Neuron (in vitro differentiated cells): ENCODE data around the gene PACS1.

Experiments used
- H2AFZ ChIP-seq: one replicate; pipeline ENCODE4 v1.6.1; 2013; ENCODE audit warnings: low read depth, mild to moderate bottlenecking, inconsistent platforms, low read length, moderate library complexity
- H3K27me3 ChIP-seq: one replicate; pipeline ENCODE4 v1.6.1; 2013; ENCODE audit warnings: low read length; ENCODE audit not compliant: insufficient read depth
- H3K36me3 ChIP-seq: one replicate; pipeline ENCODE4 v1.6.1; 2013; ENCODE audit warnings: low read length; ENCODE audit not compliant: insufficient read depth
- H3K4me1 ChIP-seq: one replicate; pipeline ENCODE4 v1.6.1; 2013; ENCODE audit warnings: low read length; ENCODE audit not compliant: insufficient read depth
- H3K4me3 ChIP-seq: 2 replicates; pipeline ENCODE4 v1.5.1; 2013; ENCODE audit warnings: mild to moderate bottlenecking, low read length, moderate library complexity
- H3K9me3 ChIP-seq: one replicate; pipeline ENCODE4 v1.6.1; 2013; ENCODE audit warnings: low read length

The PACS1 gene

GRCh38 chr11:66265531-66266377, 195.7 kb downstream of the PACS1 start:
- Histone ChIP-seq H3K36me3 (peaks cover 42% of the 10 kb centered on the region), H3K9me3 (no peaks in the 10 kb centered on the region), H3K4me1 (peaks cover 17% of the 10 kb centered on the region), H3K27me3 (no peaks in the 10 kb centered on the region), H2AFZ (no peak overlapping the region), H3K4me3 (no peak overlapping the region)

- H3K4me3 ChIP-seq, result no peak overlapping the region
- no peaks in the 10 kb centered on the region for H3K27me3 ChIP-seq
- H3K4me1 ChIP-seq, result peaks cover 17% of the 10 kb centered on the region
- H3K9me3 ChIP-seq, result no peaks in the 10 kb centered on the region
- peaks cover 36% of the 10 kb centered on the region for H3K36me3 ChIP-seq
- no peak overlapping the region for H2AFZ ChIP-seq
These were observed 196.4 kb downstream of the PACS1 start for GRCh38 chr11:66266378-66267038.

- peaks cover 36% of the 10 kb centered on the region for H3K36me3 ChIP-seq
- H3K4me3 ChIP-seq, result peak overlapping the region; percentile 45
- no peaks in the 10 kb centered on the region for H3K9me3 ChIP-seq
- peaks cover 17% of the 10 kb centered on the region for H3K4me1 ChIP-seq
- no peaks in the 10 kb centered on the region for H3K27me3 ChIP-seq
- no peak overlapping the region for H2AFZ ChIP-seq
These were observed 196.9 kb downstream of the PACS1 start for GRCh38 chr11:66267039-66267378.

- Histone ChIP-seq H3K27me3 (no peaks in the 10 kb centered on the region), H2AFZ (no peak overlapping the region), H3K4me1 (peaks cover 17% of the 10 kb centered on the region), H3K4me3 (peak overlapping the region; percentile 99), H3K36me3 (peaks cover 36% of the 10 kb centered on the region), H3K9me3 (no peaks in the 10 kb centered on the region)
These were observed 197.5 kb downstream of the PACS1 start for GRCh38 chr11:66267379-66268243.

GRCh38 chr11:66268244-66268951, 198.3 kb downstream of the PACS1 start, which contains the start of gene RAB1B:
Gene RAB1B, plus strand, starts transcription at chr11:66268639. Its CDS starts 41 bp downstream, at chr11:66268680.
- H3K36me3 ChIP-seq, result peaks cover 36% of the 10 kb centered on the region
- H2AFZ ChIP-seq, result peak within 1 kb of the TSS; percentile 27
- H3K4me1 ChIP-seq, result peaks cover 17% of the 10 kb centered on the region
- H3K9me3 ChIP-seq, result no peaks in the 10 kb centered on the region
- H3K27me3 ChIP-seq, result no peaks in the 10 kb centered on the region
- peak within 1 kb of the TSS; percentile 99 for H3K4me3 ChIP-seq

- H3K36me3 ChIP-seq, result peaks cover 37% of the 10 kb centered on the region
- H3K27me3 ChIP-seq, result no peaks in the 10 kb centered on the region
- H2AFZ ChIP-seq, result peak overlapping the region; percentile 27
- no peaks in the 10 kb centered on the region for H3K9me3 ChIP-seq
- peaks cover 17% of the 10 kb centered on the region for H3K4me1 ChIP-seq
- peak overlapping the region; percentile 99 for H3K4me3 ChIP-seq
These were observed 199.2 kb downstream of the PACS1 start for GRCh38 chr11:66268952-66269905.

GRCh38 chr11:66271816-66272215, 201.7 kb downstream of the PACS1 start:
- Histone ChIP-seq H2AFZ (no peak overlapping the region), H3K4me1 (peaks cover 14% of the 10 kb centered on the region), H3K36me3 (peaks cover 41% of the 10 kb centered on the region), H3K9me3 (no peaks in the 10 kb centered on the region), H3K4me3 (no peak overlapping the region), H3K27me3 (no peaks in the 10 kb centered on the region)

- Histone ChIP-seq H3K4me1 (peaks cover 12% of the 10 kb centered on the region), H3K27me3 (no peaks in the 10 kb centered on the region), H3K9me3 (no peaks in the 10 kb centered on the region), H3K4me3 (no peak overlapping the region), H3K36me3 (peaks cover 41% of the 10 kb centered on the region), H2AFZ (no peak overlapping the region)
These were observed 202.5 kb downstream of the PACS1 start for GRCh38 chr11:66272596-66272995.

GRCh38 chr11:66274219-66274618, 204.1 kb downstream of the PACS1 start:
- Histone ChIP-seq H3K9me3 (no peaks in the 10 kb centered on the region), H3K27me3 (no peaks in the 10 kb centered on the region), H3K4me3 (no peak overlapping the region), H3K4me1 (peaks cover 18% of the 10 kb centered on the region), H2AFZ (no peak overlapping the region), H3K36me3 (peaks cover 41% of the 10 kb centered on the region)

GRCh38 chr11:66275396-66275795, 205.3 kb downstream of the PACS1 start:
- H3K36me3 ChIP-seq, result peaks cover 41% of the 10 kb centered on the region
- no peak overlapping the region for H3K4me3 ChIP-seq
- H3K4me1 ChIP-seq, result peaks cover 22% of the 10 kb centered on the region
- H3K9me3 ChIP-seq, result no peaks in the 10 kb centered on the region
- H3K27me3 ChIP-seq, result no peaks in the 10 kb centered on the region
- no peak overlapping the region for H2AFZ ChIP-seq

- no peak overlapping the region for H3K4me3 ChIP-seq
- no peaks in the 10 kb centered on the region for H3K9me3 ChIP-seq
- no peaks in the 10 kb centered on the region for H3K27me3 ChIP-seq
- H3K36me3 ChIP-seq, result peaks cover 41% of the 10 kb centered on the region
- H2AFZ ChIP-seq, result no peak overlapping the region
- peaks cover 29% of the 10 kb centered on the region for H3K4me1 ChIP-seq
These were observed 206.0 kb downstream of the PACS1 start for GRCh38 chr11:66275984-66276612.
